NCI-H187 (cell line): ENCODE measurements around the gene F5.

Experiments
- DNase-seq, 2 experiments: peaks; one replicate each; lab custom pipeline; 2025; lab: John Stamatoyannopoulos, UW

The F5 gene

DNA sequence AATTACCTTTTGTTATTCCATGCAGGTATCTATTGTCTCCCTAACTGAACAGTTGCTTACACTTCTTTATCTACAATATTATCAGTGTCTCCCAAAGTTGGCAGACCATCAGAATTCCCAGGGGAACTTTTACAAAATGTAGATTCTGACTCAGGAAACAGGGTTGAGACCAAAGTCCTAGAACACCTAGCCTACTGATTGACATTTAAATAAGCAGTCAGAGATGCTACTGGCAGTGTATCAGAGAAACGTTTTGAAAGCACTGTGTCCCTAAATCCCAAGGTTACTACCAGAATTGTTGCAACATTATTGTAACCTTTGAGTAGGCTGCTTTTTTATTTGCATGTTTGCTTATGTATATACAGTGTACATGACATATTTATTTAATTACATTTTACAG is 1.8 kb upstream of the F5 start:
- no peak for DNase-seq

- DNase-seq = no peak
These were observed 250 bp downstream of the F5 start for GRCh38 chr1:169586067-169586394.

DNA sequence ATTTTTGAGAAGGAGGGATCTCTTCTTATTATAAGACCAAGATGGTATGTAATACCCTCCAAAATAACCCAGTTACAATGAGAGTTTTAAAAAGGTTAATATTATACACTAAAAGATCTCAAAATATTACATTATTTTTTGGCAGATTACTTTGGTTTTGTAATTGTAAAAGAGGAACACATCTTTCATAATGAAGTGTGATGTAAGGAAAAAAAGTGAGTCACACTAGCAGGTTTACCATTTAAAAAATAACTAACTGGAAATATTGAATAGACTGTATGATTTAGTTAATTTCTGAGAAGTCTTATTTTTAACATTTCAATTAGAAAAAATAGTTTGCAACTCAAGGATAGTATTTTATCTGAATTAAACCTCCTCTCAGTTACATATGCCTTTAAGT is 1.1 kb downstream of the F5 start:
- no peak for DNase-seq

- no peak for DNase-seq
These were observed 1.7 kb downstream of the F5 start for GRCh38 chr1:169584483-169585144.

DNA sequence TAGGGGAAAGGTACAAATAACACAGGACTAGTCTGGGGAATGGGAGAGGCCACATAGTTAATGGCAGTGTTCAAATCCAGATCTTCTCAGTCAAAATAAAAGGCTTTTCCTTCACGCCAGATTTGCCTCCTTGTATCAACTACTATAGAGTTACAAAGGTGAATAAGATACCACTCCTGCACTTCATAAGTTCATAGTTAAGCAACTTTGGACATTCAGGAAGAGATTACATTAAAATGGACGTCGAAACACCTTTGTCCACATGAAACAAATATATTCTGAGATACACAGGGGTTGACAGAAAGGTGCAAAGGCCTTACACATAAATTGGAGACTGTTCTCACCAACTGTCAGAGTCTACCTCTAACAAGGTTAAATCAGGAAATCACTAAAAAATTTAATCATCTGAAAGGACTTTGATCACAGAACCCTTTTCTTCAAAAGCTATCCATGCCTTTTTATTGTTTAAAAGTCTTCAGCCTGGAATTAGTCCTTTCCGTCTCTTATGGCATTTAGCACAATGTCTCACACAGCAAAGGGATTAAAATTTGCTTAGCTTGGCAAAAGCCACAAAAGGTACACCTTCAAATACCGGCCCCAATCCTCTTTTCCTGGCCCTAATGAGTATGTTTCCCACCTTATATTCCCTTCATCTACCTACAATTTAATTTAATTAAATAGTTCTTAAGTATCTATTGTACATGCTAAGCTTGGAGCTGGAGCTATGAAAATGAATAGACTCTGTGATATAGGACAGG is 8.1 kb downstream of the F5 start:
- no peak for DNase-seq

- no peak for DNase-seq
These were observed 9.3 kb downstream of the F5 start for GRCh38 chr1:169576935-169577331.

- DNase-seq = no peak
These were observed 9.9 kb downstream of the F5 start for GRCh38 chr1:169576241-169576934.

DNA sequence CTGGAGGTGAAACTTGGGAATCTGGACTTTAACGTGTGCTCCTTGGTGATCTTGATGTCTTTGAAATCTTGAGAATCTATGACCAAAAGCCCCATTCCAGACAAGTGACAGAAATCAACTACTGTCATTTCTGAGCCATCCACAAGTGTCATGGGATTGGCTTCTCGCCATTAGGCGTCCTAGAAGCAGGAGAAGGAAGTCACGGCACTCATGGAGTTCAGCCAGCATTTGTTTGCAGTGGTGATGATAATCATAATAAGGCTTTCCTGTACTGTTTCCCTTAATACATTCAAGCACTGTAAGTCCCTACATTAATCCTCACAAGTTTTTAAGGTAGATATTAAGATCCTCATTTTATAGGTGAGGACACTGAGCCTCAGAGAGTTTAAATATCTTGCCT is 11.9 kb downstream of the F5 start:
- DNase-seq = no peak

DNA sequence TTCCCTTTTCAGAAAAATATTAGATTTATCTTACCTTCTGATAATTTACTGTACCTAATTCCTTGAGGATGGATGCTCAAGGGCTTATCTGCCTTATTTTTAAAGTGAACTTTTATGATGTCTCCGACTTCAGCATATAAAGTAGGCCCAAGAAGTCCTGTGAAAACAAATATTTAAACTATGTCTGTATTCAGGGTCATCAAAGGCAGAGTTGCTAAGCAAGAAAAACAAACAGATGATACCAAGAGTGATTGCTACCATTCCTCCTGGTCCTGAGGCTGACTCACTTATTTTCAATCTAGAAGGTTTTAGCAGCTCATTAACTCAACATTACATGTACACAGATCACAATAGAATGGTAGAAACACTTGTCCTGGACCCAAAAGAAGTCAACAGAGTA is 14.1 kb downstream of the F5 start:
- DNase-seq = no peak

DNA sequence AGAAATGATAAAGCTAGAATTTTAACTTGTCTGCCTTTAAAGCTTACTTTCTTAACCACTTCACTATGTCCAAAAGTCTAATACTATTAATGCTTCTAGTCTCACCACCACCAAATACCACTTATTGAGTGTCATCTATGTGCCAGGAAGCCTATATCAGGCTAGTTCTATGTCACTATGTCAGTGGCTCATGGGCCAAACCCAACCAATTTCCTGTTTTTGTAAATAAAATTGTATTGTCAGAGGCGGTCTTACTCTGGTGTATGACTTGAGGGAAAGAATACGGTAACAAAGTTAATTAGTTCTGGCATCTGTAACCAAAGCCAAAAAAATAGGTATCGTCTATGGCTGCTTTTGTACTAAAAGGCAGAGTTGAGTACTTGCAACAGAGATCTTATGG is 14.8 kb downstream of the F5 start:
- no peak for DNase-seq

- DNase-seq = no peak
These were observed 16.1 kb downstream of the F5 start for GRCh38 chr1:169570172-169570574.

GRCh38 chr1:169568497-169568896 is 17.8 kb downstream of the F5 start:
- DNase-seq = no peak

- DNase-seq = no peak
These were observed 20.7 kb downstream of the F5 start for GRCh38 chr1:169565335-169566271.

GRCh38 chr1:169563650-169564049 is 22.6 kb downstream of the F5 start:
- DNase-seq = no peak

DNA sequence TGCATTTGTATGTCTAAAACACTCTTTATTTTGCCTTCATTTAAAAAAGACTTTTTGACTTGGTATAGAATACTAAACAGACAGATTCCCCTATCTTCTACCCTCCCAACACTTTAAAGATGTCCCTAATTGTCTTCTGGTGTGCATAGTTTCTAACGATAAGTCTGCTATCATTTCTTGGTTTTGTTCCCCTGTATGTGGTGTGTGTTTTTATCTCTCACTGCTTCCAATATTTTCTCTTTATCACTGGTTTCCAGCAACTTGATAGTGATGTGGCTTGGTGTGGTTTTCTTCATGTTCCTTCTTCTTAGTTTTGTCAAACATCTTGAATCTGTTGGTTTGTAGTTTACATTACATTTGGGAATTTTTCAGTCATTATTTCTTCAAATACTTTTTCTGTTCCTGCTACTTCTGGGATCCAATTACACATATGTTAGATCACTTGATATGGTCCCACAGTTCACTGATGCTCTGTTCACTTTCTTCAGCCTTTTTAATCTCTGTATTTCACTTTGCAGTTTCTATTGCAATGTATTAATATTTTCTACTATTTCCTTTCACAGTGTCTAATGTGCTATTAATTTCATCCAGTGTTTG is 23.2 kb downstream of the F5 start:
- no peak for DNase-seq

- DNase-seq = no peak
These were observed 24.6 kb downstream of the F5 start for GRCh38 chr1:169561692-169562091.

GRCh38 chr1:169557131-169557530 is 29.1 kb downstream of the F5 start:
- no peak for DNase-seq

- no peak for DNase-seq
These were observed 36.0 kb downstream of the F5 start for GRCh38 chr1:169550294-169550693.

DNA sequence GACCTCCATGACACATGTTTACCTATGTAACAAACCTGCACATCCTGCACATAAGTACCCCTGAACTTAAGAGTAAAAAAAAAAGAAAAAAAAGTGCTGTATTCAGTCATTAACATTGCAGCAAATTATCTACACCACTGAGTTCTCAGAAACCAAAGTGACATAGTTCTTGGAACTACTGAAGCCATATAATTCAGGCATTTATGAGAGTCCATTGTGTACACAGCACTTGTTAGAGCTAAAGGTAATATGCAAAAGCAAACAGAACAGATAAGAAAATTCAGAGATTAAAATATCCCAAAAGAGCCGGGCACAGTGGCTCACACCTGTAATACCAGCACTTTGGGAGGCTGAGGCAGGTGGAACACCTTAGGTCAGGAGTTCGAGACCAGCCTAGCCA is 38.0 kb downstream of the F5 start:
- no peak for DNase-seq

- DNase-seq = peak in 1 of 2 experiments; percentile 86
These were observed 39.9 kb downstream of the F5 start for GRCh38 chr1:169546087-169546995.

DNA sequence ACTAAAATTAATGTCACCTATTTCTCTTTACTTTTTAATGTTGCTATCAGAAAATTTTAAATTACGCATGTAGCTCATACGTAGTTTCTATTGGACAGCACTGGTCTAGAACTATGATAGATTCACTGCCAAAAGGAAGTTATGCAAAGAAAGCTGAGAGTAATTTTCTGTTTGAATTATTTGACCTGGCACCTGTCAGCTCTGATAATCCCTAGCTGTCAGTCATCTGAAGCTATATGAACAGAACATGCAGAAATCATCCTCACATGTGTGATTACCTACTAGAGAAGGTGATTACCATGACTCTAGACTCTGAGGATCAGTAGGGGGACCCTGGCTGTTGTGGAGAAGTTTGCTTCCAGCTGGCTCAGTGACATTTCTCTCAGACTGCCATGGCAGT is 40.8 kb downstream of the F5 start:
- DNase-seq = no peak
